Loucy (cell line): Measurements from ENCODE around the gene PDCD10.

Experiments used
- H2AFZ ChIP-seq: fragments of 200-600 bp; sonication (generic); 2 replicates; pipeline ENCODE4 v1.6.0; 2016; ENCODE audit warnings: antibody characterized with exemption, mild to moderate bottlenecking, low read length, moderate library complexity
- H3F3A ChIP-seq: fragments of 200-600 bp; 2 replicates; pipeline ENCODE4 v1.6.0; 2016; ENCODE audit warnings: antibody characterized with exemption, low read depth, mild to moderate bottlenecking
- H3K27me3 ChIP-seq: fragments of 200-600 bp; sonication (generic); 2 replicates; pipeline ENCODE4 v1.6.1; 2014; ENCODE audit warnings: low read length, mild to moderate bottlenecking; ENCODE audit not compliant: insufficient read depth, poor library complexity, severe bottlenecking
- H3K36me3 ChIP-seq: fragments of 200-600 bp; sonication (generic); 2 replicates; pipeline ENCODE4 v1.6.1; 2016; ENCODE audit warnings: low read length; ENCODE audit not compliant: insufficient read depth
- H3K4me1 ChIP-seq: fragments of 200-600 bp; sonication (generic); 2 replicates; pipeline ENCODE4 v1.5.1; 2014; ENCODE audit warnings: low read length, mild to moderate bottlenecking; ENCODE audit not compliant: insufficient read depth, poor library complexity, severe bottlenecking
- H3K4me2 ChIP-seq: fragments of 200-600 bp; sonication (generic); 2 replicates; pipeline ENCODE4 v1.6.0; 2014; ENCODE audit warnings: antibody characterized with exemption, low read length, low read depth, mild to moderate bottlenecking; ENCODE audit not compliant: poor library complexity, severe bottlenecking
- H3K4me3 ChIP-seq: fragments of 200-600 bp; sonication (generic); 2 replicates; pipeline ENCODE4 v1.5.1; 2014; ENCODE audit warnings: low read length, mild to moderate bottlenecking, mixed read lengths; ENCODE audit not compliant: poor library complexity, severe bottlenecking
- H3K79me2 ChIP-seq: fragments of 200-600 bp; sonication (generic); 2 replicates; pipeline ENCODE4 v1.6.1; 2014; ENCODE audit warnings: low read length; ENCODE audit not compliant: insufficient read depth
- H3K9ac ChIP-seq: fragments of 200-600 bp; sonication (generic); 2 replicates; pipeline ENCODE4 v1.6.0; 2014; ENCODE audit warnings: mild to moderate bottlenecking, low read depth, low read length, moderate library complexity; ENCODE audit not compliant: poor library complexity, severe bottlenecking
- H3K9me2 ChIP-seq: fragments of 200-600 bp; sonication (generic); replicated peaks from 2 replicates; pipeline ENCODE4 v1.6.1; 2016; ENCODE audit warnings: low read depth, low read length, mixed read lengths
- H3K9me3 ChIP-seq: fragments of 200-600 bp; sonication (generic); 2 replicates; pipeline ENCODE4 v1.6.1; 2014; ENCODE audit warnings: mild to moderate bottlenecking, antibody characterized with exemption, low read length, low read depth; ENCODE audit not compliant: insufficient read depth
- H4K20me1 ChIP-seq: fragments of 200-600 bp; sonication (generic); 2 replicates; pipeline ENCODE4 v1.6.0; 2014; ENCODE audit warnings: antibody characterized with exemption, low read length, mild to moderate bottlenecking; ENCODE audit not compliant: insufficient read depth, poor library complexity, severe bottlenecking
- CTCF ChIP-seq: fragments of 200-600 bp; sonication (generic); conservative IDR thresholded peaks from 2 replicates; pipeline ENCODE4 v1.5.1; 2014; ENCODE audit warnings: mild to moderate bottlenecking, antibody characterized with exemption, low read length
- EZH2phosphoT487 ChIP-seq: fragments of 200-600 bp; IDR thresholded peaks from 2 replicates; pipeline ENCODE4 v1.6.1; 2018; ENCODE audit warnings: antibody characterized with exemption, mild to moderate bottlenecking, moderate library complexity, borderline replicate concordance

The PDCD10 gene

GRCh38 chr3:167740961-167741587 is 6.4 kb upstream of the PDCD10 start:
- H4K20me1 ChIP-seq, result no peaks in the 10 kb centered on the region
- no peak overlapping the region for H2AFZ ChIP-seq
- H3K4me2 ChIP-seq, result no peak overlapping the region
- H3K4me1 ChIP-seq, result peaks cover 35% of the 10 kb centered on the region
- TF ChIP-seq CTCF (peak; percentile 83), EZH2phosphoT487 (no peak)
- peaks cover 3% of the 10 kb centered on the region; the same call in 1 of the 2 replicates for H3F3A ChIP-seq
- peaks cover 5% of the 10 kb centered on the region for H3K79me2 ChIP-seq
- no peaks in the 10 kb centered on the region for H3K27me3 ChIP-seq
- H3K36me3 ChIP-seq, result no peaks in the 10 kb centered on the region
- no peaks in the 10 kb centered on the region for H3K9me3 ChIP-seq
- no peaks in the 10 kb centered on the region for H3K9me2 ChIP-seq
- H3K9ac ChIP-seq, result no peak overlapping the region
- H3K4me3 ChIP-seq, result no peak overlapping the region

DNA sequence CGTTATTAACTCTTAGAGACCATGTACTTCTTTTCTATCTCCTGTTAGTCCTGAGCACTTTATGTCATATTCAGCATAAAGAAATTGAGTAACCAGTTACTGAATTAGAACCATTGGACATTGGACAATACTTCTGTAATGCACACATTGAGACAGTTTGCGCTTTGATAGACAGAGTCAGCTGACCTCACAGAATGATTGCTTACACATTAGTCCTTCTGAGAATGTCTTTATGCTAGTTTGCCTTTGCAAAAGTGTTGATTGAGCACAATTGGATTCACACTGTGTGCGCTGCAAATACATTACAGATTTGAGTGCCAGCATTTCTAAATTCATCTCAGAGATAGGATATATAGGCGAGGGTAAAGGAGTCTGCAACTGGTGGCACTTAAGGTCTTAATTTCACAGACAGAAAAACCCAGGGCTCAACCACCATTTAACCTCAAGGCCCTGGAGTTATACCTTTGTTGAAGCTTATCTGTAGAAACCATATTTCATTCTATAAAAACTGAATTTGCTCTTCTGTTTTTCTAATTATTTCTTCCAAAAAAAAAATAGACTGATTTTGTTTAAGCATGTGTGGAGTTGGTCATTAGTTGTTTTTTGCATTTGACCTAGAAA is 4.6 kb upstream of the PDCD10 start:
- TF ChIP-seq EZH2phosphoT487, result no peak
- Histone ChIP-seq H3K4me2 (peak overlapping the region; percentile 93), H3K79me2 (peaks cover 8% of the 10 kb centered on the region), H3K27me3 (no peaks in the 10 kb centered on the region), H3K9me3 (no peaks in the 10 kb centered on the region), H3K4me1 (peaks cover 35% of the 10 kb centered on the region), H4K20me1 (no peaks in the 10 kb centered on the region), H3K9ac (no peak overlapping the region), H3F3A (no peaks in the 10 kb centered on the region; the same call in 1 of the 2 replicates), H3K9me2 (no peaks in the 10 kb centered on the region), H3K36me3 (no peaks in the 10 kb centered on the region), H2AFZ (no peak overlapping the region), H3K4me3 (no peak overlapping the region)

GRCh38 chr3:167738037-167738436 is 3.3 kb upstream of the PDCD10 start:
- Histone ChIP-seq H4K20me1 (peaks cover 12% of the 10 kb centered on the region), H3K4me2 (peak overlapping the region; percentile 93), H3K4me3 (no peak overlapping the region), H2AFZ (no peak overlapping the region), H3K9ac (no peak overlapping the region), H3K9me2 (no peaks in the 10 kb centered on the region), H3K4me1 (peaks cover 45% of the 10 kb centered on the region), H3K79me2 (peaks cover 21% of the 10 kb centered on the region), H3K36me3 (no peaks in the 10 kb centered on the region), H3F3A (no peaks in the 10 kb centered on the region; the same call in 1 of the 2 replicates), H3K9me3 (no peaks in the 10 kb centered on the region), H3K27me3 (no peaks in the 10 kb centered on the region)
- TF ChIP-seq EZH2phosphoT487 (no peak), CTCF (no peak)
